HepG2 (cell line): ENCODE results near the gene CEP131.

Experiments used
- FOSL1 ChIP-seq: sonication (generic); formaldehyde crosslinking; IDR thresholded peaks from 2 replicates; pipeline ENCODE4 v1.9.0; 2021; ENCODE audit warnings: missing genetic modification reagents, borderline replicate concordance
- FOXA1 ChIP-seq, 2 experiments: fragments of 450-650 bp in 1 of 2; sonication (generic) in 1 of 2; formaldehyde crosslinking in 1 of 2; IDR thresholded peaks; 2 replicates each; pipeline versions ENCODE4 v1.4.0 to v1.6.1; 2016 to 2020; ENCODE audit warnings: missing genetic modification reagents in 1 of 2
- GTF3A ChIP-seq: sonication (generic); formaldehyde crosslinking; conservative IDR thresholded peaks from 2 replicates; pipeline ENCODE4 v1.4.0; 2020; ENCODE audit warnings: mild to moderate bottlenecking, missing genetic modification reagents
- SUZ12 ChIP-seq: fragments of 150-350 bp; IDR thresholded peaks from 2 replicates; pipeline ENCODE4 v1.6.1; 2014; ENCODE audit warnings: low read depth, low read length
- TBL1XR1 ChIP-seq: fragments of 150-350 bp; IDR thresholded peaks from 2 replicates; pipeline ENCODE4 v1.6.1; 2014; ENCODE audit warnings: borderline replicate concordance, low read length; ENCODE audit not compliant: partially characterized antibody
- YY1 ChIP-seq: IDR thresholded peaks from 2 replicates; pipeline ENCODE4 v1.6.1; 2011; ENCODE audit warnings: low read length, low read depth, moderate library complexity, mild to moderate bottlenecking; ENCODE audit not compliant: insufficient read depth, insufficient replicate concordance
- ZBTB20 ChIP-seq: sonication (generic); formaldehyde crosslinking; IDR thresholded peaks from 2 replicates; pipeline ENCODE4 v1.8.1; 2023; ENCODE audit warnings: missing genetic modification reagents, low read depth, mild to moderate bottlenecking, borderline replicate concordance
- ZNF232 ChIP-seq: sonication (generic); formaldehyde crosslinking; IDR thresholded peaks from 2 replicates; pipeline ENCODE4 v1.4.0; 2020; ENCODE audit warnings: missing genetic modification reagents, borderline replicate concordance
- ZNF746 ChIP-seq: sonication (generic); formaldehyde crosslinking; IDR thresholded peaks from 2 replicates; pipeline ENCODE4 v1.8.0; 2022; ENCODE audit warnings: mild to moderate bottlenecking, missing genetic modification reagents
- TF ChIP-seq, protein P1 (sequence below): sonication (generic); formaldehyde crosslinking; IDR thresholded peaks from 2 replicates; pipeline ENCODE4 v1.4.0; 2020; ENCODE audit warnings: missing genetic modification reagents, borderline replicate concordance
- TF ChIP-seq, protein P2 (sequence below): sonication (generic); formaldehyde crosslinking; IDR thresholded peaks from 2 replicates; pipeline ENCODE4 v1.5.0; 2020; ENCODE audit warnings: mild to moderate bottlenecking, missing genetic modification reagents, moderate library complexity
- TF ChIP-seq, protein P3 (sequence below): sonication (generic); formaldehyde crosslinking; IDR thresholded peaks from 2 replicates; pipeline ENCODE4 v1.4.0; 2020; ENCODE audit warnings: missing genetic modification reagents, borderline replicate concordance
- TF ChIP-seq, protein P4 (sequence below), 2 experiments: IDR thresholded peaks; 2 replicates each; pipeline ENCODE4 v1.6.1; 2011 to 2012; ENCODE audit warnings: low read length in 2 of 2, borderline replicate concordance in 1 of 2, low read depth in 1 of 2, mild to moderate bottlenecking in 1 of 2, moderate library complexity in 1 of 2

DNA sequence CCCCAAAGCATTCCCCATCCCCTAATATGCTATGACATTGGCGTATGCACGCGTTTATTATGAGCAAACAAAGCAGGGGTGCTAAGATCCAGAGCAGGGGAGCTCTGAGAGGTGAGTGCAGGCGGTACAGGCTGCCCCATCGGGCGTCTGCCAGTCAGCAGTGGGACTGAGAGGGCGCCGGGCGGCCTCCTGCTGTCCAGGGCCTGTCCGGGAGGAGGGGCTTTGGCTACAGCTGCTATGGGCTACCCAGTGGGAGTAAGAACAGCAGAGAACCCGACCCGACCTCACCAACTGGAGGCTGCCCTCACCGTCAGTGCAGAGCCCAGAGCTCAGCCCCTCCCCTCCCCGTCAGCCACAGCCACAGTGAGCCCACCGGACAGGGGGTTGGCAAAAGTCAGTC is 38.2 kb downstream of the CEP131 start:
- no peak for TF ChIP-seq FOSL1 (CRISPR knock-in tag)
- TF ChIP-seq ZNF232, result no peak
- no peak for TF ChIP-seq ZNF746 (CRISPR knock-in tag)
- TF ChIP-seq, protein P1, sequence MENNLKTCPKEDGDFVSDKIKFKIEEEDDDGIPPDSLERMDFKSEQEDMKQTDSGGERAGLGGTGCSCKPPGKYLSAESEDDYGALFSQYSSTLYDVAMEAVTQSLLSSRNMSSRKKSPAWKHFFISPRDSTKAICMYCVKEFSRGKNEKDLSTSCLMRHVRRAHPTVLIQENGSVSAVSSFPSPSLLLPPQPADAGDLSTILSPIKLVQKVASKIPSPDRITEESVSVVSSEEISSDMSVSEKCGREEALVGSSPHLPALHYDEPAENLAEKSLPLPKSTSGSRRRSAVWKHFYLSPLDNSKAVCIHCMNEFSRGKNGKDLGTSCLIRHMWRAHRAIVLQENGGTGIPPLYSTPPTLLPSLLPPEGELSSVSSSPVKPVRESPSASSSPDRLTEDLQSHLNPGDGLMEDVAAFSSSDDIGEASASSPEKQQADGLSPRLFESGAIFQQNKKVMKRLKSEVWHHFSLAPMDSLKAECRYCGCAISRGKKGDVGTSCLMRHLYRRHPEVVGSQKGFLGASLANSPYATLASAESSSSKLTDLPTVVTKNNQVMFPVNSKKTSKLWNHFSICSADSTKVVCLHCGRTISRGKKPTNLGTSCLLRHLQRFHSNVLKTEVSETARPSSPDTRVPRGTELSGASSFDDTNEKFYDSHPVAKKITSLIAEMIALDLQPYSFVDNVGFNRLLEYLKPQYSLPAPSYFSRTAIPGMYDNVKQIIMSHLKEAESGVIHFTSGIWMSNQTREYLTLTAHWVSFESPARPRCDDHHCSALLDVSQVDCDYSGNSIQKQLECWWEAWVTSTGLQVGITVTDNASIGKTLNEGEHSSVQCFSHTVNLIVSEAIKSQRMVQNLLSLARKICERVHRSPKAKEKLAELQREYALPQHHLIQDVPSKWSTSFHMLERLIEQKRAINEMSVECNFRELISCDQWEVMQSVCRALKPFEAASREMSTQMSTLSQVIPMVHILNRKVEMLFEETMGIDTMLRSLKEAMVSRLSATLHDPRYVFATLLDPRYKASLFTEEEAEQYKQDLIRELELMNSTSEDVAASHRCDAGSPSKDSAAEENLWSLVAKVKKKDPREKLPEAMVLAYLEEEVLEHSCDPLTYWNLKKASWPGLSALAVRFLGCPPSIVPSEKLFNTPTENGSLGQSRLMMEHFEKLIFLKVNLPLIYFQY (CRISPR knock-in tag), result no peak
- TF ChIP-seq GTF3A, result no peak
- TF ChIP-seq SUZ12, result no peak
- TF ChIP-seq TBL1XR1, result no peak
- TF ChIP-seq, protein P2, sequence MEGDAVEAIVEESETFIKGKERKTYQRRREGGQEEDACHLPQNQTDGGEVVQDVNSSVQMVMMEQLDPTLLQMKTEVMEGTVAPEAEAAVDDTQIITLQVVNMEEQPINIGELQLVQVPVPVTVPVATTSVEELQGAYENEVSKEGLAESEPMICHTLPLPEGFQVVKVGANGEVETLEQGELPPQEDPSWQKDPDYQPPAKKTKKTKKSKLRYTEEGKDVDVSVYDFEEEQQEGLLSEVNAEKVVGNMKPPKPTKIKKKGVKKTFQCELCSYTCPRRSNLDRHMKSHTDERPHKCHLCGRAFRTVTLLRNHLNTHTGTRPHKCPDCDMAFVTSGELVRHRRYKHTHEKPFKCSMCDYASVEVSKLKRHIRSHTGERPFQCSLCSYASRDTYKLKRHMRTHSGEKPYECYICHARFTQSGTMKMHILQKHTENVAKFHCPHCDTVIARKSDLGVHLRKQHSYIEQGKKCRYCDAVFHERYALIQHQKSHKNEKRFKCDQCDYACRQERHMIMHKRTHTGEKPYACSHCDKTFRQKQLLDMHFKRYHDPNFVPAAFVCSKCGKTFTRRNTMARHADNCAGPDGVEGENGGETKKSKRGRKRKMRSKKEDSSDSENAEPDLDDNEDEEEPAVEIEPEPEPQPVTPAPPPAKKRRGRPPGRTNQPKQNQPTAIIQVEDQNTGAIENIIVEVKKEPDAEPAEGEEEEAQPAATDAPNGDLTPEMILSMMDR (CRISPR knock-in tag), result 0 out of 2 replicates have a peak, but pooled peaks have one; percentile 12
- TF ChIP-seq, protein P3, sequence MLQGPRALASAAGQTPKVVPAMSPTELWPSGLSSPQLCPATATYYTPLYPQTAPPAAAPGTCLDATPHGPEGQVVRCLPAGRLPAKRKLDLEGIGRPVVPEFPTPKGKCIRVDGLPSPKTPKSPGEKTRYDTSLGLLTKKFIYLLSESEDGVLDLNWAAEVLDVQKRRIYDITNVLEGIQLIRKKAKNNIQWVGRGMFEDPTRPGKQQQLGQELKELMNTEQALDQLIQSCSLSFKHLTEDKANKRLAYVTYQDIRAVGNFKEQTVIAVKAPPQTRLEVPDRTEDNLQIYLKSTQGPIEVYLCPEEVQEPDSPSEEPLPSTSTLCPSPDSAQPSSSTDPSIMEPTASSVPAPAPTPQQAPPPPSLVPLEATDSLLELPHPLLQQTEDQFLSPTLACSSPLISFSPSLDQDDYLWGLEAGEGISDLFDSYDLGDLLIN (CRISPR knock-in tag), result no peak
- no peak for TF ChIP-seq YY1
- no peak for TF ChIP-seq FOXA1 (IDR thresholded peaks at IDR 0.05)
- TF ChIP-seq FOXA1 (CRISPR knock-in tag; IDR thresholded peaks at IDR 0.05), result no peak
- TF ChIP-seq, protein P4, sequence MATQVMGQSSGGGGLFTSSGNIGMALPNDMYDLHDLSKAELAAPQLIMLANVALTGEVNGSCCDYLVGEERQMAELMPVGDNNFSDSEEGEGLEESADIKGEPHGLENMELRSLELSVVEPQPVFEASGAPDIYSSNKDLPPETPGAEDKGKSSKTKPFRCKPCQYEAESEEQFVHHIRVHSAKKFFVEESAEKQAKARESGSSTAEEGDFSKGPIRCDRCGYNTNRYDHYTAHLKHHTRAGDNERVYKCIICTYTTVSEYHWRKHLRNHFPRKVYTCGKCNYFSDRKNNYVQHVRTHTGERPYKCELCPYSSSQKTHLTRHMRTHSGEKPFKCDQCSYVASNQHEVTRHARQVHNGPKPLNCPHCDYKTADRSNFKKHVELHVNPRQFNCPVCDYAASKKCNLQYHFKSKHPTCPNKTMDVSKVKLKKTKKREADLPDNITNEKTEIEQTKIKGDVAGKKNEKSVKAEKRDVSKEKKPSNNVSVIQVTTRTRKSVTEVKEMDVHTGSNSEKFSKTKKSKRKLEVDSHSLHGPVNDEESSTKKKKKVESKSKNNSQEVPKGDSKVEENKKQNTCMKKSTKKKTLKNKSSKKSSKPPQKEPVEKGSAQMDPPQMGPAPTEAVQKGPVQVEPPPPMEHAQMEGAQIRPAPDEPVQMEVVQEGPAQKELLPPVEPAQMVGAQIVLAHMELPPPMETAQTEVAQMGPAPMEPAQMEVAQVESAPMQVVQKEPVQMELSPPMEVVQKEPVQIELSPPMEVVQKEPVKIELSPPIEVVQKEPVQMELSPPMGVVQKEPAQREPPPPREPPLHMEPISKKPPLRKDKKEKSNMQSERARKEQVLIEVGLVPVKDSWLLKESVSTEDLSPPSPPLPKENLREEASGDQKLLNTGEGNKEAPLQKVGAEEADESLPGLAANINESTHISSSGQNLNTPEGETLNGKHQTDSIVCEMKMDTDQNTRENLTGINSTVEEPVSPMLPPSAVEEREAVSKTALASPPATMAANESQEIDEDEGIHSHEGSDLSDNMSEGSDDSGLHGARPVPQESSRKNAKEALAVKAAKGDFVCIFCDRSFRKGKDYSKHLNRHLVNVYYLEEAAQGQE (IDR thresholded peaks at IDR 0.05; ENCODE audit: borderline replicate concordance in 1 of 2, low read depth in 1 of 2, low read length in 2 of 2), result no peak
- no peak for TF ChIP-seq ZBTB20
